GM19468 (cell line): ENCODE results near the gene MCFD2.
"Not testable (repeated sequence)": the region's sequence is repeated elsewhere in the genome, so short reads cannot be mapped to it uniquely, and the experiment has no call there.

Source experiments
- ATAC-seq: cut with Tn5 transposase; IDR thresholded peaks from one replicate; pipeline ENCODE4 v1.9.1; 2021; ENCODE audit warnings: mild to moderate bottlenecking, moderate library complexity, moderate number of reproducible peaks; ENCODE audit not compliant: unreplicated experiment; ENCODE audit errors: extremely low read depth

The MCFD2 gene

DNA sequence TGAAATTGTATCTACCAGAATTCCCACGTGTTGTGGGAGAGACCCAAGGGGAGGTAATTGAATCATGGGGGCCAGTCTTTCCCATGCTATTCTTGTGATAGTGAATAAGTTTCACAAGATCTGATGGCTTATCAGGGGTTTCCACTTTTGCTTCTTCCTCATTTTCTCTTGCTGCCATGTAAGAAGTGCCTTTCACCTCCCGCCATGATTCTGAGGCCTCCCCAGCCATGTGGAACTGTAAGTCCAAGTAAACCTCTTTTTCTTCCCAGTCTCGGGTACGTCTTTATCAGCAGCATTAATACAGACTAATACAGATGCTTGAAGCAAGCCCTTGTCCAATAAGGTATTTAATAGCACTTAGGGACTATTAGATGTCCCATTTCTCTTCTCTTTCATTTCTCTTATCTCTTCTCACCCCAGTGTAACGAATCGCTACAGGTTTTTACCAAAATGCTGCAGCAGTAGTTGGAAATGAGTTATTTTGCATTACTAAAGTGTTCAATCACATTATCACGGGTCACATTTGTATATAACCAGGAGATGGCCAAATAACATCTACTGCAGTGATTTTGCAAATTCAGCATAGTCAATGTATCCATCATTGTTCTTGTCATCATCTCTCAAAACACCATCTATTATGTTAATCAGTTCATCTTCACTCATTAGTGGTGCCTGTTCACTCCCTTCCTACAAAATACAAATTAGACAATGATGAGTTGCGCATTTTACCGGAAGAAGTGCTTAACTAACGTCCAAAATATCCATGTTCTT lies 10.5 kb downstream of the MCFD2 start:
- ATAC-seq, result not testable (repeated sequence)

DNA sequence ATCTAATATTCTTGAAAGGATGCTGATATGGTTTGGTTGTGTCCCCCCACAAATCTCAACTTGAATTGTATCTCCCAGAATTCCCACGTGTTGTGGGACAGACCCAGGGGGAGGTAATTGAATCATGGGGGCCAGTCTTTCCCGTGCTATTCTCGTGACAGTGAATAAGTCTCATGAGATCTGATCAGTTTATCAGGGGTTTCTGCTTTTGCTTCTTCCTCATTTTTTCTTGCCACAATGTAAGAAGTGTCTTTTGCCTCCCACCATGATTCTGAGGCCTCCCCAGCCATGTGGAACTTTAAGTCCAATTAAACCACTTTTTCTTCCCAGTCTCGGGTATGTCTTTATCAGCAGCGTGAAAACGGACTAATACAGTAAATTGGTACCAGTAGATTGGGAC lies 12.6 kb downstream of the MCFD2 start:
- ATAC-seq, result not testable (repeated sequence)

DNA sequence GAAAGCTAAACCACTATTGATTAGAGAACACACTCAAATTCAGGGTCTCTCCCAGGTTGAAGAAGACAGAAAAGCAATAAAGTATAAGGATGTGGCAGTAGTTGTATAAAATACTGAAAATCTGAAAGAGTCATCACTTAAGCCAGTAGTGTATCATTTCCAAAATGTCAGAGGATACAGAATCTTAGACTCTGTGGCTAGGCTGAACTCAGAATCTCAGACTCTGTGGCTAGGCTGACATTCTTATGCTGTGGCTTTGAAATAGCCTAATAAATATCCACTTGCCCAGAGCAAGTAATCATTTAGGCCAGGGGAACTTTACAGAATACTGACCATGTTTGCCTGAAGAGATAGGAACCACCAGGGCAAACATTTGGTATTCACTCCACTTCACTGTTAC lies 13.1 kb downstream of the MCFD2 start:
- no peak for ATAC-seq

- no peak for ATAC-seq
Observed at GRCh38 chr2:46901611-46902010, 14.0 kb downstream of the MCFD2 start.

GRCh38 chr2:46900381-46900780 lies 15.2 kb downstream of the MCFD2 start:
- ATAC-seq, result no peak

DNA sequence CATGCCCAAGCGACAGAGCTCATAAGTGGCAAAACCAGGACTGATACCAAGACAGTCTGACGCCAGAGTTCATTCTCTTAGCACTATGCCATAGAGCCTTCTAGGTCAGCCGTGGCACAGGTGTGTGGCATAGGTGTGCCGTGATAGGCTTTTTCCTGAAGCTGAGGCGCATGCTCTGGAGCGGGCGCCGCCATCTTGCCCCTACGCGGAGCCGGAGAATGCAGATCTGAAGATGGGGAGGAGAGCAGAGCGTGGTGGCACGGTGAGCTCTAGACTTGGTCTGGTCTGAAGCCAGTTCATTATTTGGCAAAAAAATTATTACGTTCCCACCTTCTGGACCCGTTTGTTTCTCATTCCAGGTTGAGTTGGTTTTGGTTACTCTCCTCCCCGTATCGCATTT lies 16.6 kb downstream of the MCFD2 start:
- no peak for ATAC-seq

DNA sequence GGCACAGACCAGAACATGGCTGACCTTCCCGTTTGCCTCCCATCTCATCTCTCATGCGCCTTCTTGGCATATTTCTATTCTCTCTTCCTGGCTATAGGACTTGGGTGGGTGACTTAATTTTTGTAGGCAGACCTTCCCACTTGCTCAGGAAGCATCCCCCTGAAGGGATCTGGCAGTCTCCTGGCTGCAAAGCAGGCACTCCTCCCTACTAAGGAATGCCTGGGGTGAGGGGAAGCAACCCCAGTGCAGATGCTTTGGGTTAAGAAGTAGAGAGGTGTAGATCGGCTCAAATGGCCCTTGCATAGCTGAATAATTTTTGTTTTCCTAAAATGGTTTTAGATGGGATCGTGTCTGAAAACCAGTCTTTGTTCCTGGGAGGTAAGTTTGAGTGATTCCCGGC lies 17.6 kb downstream of the MCFD2 start:
- no peak for ATAC-seq

DNA sequence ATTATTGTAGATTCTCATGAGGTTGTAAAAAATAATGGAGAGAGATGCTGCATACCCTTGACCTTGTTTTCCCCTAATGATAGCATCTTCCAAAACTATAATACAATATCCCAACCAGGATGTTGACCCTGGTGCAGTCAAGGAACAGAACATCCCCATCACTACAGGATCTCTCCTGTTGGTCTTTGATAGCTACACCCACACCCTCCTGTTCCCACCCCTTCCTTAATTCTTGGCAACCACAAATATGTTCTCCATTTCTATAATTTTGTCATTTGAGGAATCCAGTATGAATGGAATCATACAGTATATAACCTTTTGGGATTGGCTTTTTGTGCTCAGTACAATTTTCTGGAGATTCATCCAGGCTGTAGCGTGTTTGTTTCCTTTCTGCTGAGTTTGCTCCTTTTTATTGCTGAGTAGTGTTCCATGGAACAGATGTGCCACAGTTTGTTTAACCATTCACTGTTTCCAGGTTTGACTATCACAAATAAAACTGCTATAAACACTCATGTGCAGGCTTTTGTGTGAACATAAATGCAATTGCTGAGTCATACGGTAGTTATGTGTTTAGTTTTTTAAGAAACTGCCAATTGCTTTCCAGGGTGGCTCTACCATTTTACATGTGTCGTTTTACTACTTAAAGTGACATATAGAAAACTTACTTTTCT lies 22.2 kb downstream of the MCFD2 start:
- no peak for ATAC-seq

DNA sequence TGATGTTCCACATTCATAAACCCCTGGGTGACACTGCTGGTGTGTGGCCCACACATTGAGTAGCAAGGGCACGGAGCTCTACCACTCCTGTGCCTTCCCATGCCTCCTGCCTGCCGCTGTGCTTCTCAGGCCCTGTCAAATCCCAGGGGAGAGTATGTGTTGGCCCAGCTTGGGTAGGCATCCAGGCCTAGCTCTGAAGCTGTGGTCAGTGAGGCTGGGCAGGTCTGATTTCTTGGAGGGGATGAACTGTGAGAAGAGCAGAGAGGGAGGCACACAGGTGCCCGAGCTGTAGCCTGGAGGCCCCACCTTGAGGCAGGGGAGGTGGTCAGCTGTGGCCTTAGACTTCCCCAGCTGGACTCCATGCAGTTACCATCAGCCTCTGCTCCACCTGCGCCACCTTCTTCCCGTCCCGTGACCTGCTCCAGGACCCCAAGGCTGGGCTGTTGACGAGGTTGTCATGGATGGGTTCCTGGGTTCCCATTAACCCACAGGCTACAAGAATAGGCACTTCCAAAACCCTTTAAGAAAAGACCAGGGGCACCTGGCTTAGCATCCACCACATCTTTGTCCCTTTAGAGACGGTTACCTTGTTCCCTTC lies 23.6 kb downstream of the MCFD2 start:
- ATAC-seq, result no peak

DNA sequence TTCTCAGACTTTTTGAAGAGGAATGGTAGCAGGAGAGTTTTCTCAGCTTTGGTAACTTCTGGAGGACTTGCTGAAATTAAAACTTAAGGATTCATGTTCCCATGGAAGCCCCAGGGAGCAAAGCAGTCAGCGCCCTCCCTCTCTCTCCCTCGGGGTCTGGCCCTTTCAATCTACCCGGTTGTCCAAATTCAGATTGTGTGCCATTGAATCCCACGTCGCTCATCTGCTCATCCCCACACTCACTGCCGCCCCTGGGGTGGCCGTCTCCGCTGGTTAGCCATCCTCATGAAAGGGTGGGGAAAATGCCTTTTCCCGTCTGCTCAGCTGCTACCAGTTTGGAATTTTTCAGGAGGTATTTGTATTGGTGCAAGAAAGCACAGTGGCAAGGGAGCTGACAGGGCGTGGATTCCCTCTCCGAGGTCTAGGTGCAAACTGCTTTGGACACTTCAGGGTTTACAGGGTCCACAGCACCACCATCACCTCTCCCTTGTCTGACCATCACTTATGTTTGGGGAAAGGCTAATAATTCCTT lies 27.1 kb downstream of the MCFD2 start:
- no peak for ATAC-seq

DNA sequence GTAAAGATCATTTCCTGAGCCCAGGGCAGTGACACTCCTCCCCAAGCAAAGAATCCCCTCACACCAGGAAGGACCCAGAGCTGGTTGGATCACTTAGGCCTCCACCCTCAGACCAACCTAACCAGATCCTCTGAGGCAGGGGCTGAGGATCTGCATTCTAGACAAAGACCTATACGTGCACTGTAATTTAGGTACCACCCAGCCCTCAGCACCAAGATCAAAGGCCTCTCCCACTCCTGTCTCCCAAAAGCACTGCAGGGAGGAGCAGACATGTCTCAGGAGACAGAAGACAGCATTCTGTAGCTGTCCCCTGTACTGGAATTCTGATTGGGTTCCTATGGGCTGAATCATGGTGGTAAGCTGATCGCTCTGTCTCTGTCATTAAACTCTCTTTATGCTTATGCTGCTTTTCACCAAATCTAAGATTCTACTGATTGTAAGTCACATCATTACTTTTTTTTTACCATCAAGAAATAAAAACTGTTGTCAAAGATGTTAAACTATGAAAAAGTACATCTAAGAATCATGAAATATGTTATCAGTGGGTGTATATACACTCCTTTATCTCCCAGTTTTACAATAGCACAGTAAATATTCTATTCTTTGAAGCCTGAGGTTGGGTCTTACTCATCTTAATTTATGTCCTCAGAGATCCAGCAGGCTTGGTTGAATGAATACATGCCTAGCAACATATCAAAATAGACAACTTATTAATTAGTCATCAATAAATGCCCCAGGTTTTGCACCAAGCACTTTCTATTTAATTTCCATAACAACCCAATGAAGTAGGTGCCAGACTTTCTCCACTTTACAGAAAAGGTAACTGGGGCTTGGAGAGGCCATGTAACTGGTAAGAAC lies 28.3 kb downstream of the MCFD2 start:
- no peak for ATAC-seq

GRCh38 chr2:46886268-46887027 lies 29.2 kb downstream of the MCFD2 start:
- ATAC-seq, result no peak

GRCh38 chr2:46885376-46885775 lies 30.2 kb downstream of the MCFD2 start:
- no peak for ATAC-seq

GRCh38 chr2:46879511-46879910 lies 36.1 kb downstream of the MCFD2 start:
- no peak for ATAC-seq

GRCh38 chr2:46878886-46879285 lies 36.7 kb downstream of the MCFD2 start:
- ATAC-seq, result no peak

DNA sequence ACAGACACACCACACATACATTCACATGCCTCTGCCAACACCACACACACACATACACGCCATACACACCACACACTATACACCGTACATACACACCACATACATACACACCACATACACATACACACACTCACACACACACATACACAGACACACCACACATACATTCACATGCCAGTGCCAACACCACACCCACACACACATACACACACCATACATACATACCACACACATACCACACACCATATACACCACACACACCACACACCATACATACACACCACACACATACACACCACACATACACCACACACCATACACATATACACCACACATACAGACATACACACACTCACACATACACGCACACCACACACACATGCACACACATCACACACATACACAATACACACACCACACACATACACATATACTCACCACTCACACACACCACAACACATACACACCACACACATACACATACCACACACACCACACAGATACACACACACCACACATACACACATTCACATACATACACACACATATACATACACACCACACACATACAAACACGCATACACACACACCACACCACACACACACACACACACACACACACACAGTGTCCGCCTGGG lies 37.2 kb downstream of the MCFD2 start:
- ATAC-seq, result no peak

GRCh38 chr2:46877619-46878113 lies 37.9 kb downstream of the MCFD2 start:
- ATAC-seq, result no peak

GRCh38 chr2:46876741-46877384 lies 38.7 kb downstream of the MCFD2 start:
- ATAC-seq, result no peak
